ENCODE results near the gene PTPRN2. TPM values are rescaled to one million over a fixed set of nuclear protein-coding genes. Genes with fewer than 3 reads are reported as not detected.

PTPRN2 gene
- total RNA-seq, 1 donor from 2014 or later: 11.4 TPM

DNA sequence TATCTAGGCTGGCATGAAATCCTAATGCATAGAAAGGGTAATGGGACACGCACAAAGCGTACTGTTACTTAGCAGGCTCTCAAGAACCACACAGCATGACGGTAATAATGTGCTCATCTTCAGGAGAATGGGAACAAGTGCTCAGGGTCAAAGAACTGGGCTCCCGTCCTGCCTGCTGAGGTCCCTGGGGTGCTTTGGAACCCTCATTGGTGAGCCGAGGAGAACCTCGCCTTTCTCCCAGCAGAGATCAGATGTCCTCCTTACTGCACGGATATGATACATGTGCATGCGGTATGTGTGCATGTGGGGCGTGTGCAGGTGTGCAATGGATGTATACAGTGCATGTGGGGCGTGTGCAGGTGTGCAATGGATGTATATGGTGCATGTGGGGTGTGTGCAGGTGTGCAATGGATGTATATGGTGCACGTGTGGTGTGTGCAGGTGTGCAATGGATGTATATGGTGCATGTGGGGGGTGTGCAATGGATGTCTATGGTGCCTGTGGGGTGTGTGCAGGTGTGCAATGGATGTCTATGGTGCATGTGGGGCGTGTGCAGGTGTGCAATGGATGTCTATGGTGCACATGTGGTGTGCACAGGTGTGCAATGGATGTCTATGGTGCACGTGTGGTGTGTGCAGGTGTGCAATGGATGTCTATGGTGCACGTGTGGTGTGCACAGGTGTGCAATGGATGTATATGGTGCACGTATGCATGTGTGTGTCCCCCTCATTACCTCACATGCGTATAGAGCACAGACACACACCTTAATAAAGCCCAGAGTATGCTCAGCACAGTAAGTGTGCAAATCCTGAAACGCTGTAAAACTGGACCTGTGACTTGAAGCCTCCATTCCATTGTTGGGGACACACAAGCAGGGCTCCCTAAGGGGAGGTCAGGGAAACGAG lies 336.3 kb downstream of the PTPRN2 start:
- TF ChIP-seq, protein P1, sequence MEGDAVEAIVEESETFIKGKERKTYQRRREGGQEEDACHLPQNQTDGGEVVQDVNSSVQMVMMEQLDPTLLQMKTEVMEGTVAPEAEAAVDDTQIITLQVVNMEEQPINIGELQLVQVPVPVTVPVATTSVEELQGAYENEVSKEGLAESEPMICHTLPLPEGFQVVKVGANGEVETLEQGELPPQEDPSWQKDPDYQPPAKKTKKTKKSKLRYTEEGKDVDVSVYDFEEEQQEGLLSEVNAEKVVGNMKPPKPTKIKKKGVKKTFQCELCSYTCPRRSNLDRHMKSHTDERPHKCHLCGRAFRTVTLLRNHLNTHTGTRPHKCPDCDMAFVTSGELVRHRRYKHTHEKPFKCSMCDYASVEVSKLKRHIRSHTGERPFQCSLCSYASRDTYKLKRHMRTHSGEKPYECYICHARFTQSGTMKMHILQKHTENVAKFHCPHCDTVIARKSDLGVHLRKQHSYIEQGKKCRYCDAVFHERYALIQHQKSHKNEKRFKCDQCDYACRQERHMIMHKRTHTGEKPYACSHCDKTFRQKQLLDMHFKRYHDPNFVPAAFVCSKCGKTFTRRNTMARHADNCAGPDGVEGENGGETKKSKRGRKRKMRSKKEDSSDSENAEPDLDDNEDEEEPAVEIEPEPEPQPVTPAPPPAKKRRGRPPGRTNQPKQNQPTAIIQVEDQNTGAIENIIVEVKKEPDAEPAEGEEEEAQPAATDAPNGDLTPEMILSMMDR (IDR thresholded peaks at IDR 0.05; ENCODE audit: unreplicated experiment): no peak
- Mint-ChIP-seq H3K9me3 (ENCODE audit: low read depth) (no peaks in the 10 kb centered on the region), H3K27ac (no peak overlapping the region), H3K4me1 (ENCODE audit: low read depth) (no peaks in the 10 kb centered on the region), H3K27me3 (peaks cover 5% of the 10 kb centered on the region), H3K36me3 (ENCODE audit: insufficient read depth) (no peaks in the 10 kb centered on the region), H3K4me3 (ENCODE audit: low read depth) (no peak overlapping the region)
- DNase-seq (ENCODE audit: low spot score, unreplicated experiment): no peak

- Mint-ChIP-seq H3K9me3 (ENCODE audit: low read depth) (no peaks in the 10 kb centered on the region), H3K4me1 (ENCODE audit: low read depth) (no peaks in the 10 kb centered on the region), H3K4me3 (ENCODE audit: low read depth) (no peak overlapping the region), H3K36me3 (ENCODE audit: insufficient read depth) (no peaks in the 10 kb centered on the region), H3K27me3 (peaks cover 5% of the 10 kb centered on the region), H3K27ac (no peak overlapping the region)
- TF ChIP-seq, protein P1 (IDR thresholded peaks at IDR 0.05; ENCODE audit: unreplicated experiment): no peak
- no peak for DNase-seq (ENCODE audit: low spot score, unreplicated experiment)
These were observed 337.9 kb downstream of the PTPRN2 start for GRCh38 chr7:158249692-158250091.

- H3K4me1 Mint-ChIP-seq (ENCODE audit: low read depth): no peaks in the 10 kb centered on the region
- TF ChIP-seq, protein P1 (IDR thresholded peaks at IDR 0.05; ENCODE audit: unreplicated experiment): no peak
- peaks cover 3% of the 10 kb centered on the region for H3K27me3 Mint-ChIP-seq
- no peak overlapping the region for H3K4me3 Mint-ChIP-seq (ENCODE audit: low read depth)
- H3K27ac Mint-ChIP-seq: no peak overlapping the region
- H3K36me3 Mint-ChIP-seq (ENCODE audit: insufficient read depth): no peaks in the 10 kb centered on the region
- DNase-seq (ENCODE audit: low spot score, unreplicated experiment): no peak
- no peaks in the 10 kb centered on the region for H3K9me3 Mint-ChIP-seq (ENCODE audit: low read depth)
These were observed 338.8 kb downstream of the PTPRN2 start for GRCh38 chr7:158248816-158249215.

GRCh38 chr7:158247758-158248487 lies 339.7 kb downstream of the PTPRN2 start:
- Mint-ChIP-seq H3K9me3 (ENCODE audit: low read depth) (no peaks in the 10 kb centered on the region), H3K36me3 (ENCODE audit: insufficient read depth) (no peaks in the 10 kb centered on the region), H3K27me3 (no peaks in the 10 kb centered on the region), H3K4me1 (ENCODE audit: low read depth) (no peaks in the 10 kb centered on the region), H3K27ac (peak overlapping the region; percentile 7), H3K4me3 (ENCODE audit: low read depth) (no peak overlapping the region)
- TF ChIP-seq, protein P1 (IDR thresholded peaks at IDR 0.05; ENCODE audit: unreplicated experiment): no peak
- peak; percentile 2 for DNase-seq (ENCODE audit: low spot score, unreplicated experiment)

GRCh38 chr7:158246960-158247673 lies 340.5 kb downstream of the PTPRN2 start:
- H3K4me1 Mint-ChIP-seq (ENCODE audit: low read depth): no peaks in the 10 kb centered on the region
- H3K9me3 Mint-ChIP-seq (ENCODE audit: low read depth): no peaks in the 10 kb centered on the region
- no peak overlapping the region for H3K27ac Mint-ChIP-seq
- no peaks in the 10 kb centered on the region for H3K36me3 Mint-ChIP-seq (ENCODE audit: insufficient read depth)
- H3K4me3 Mint-ChIP-seq (ENCODE audit: low read depth): no peak overlapping the region
- H3K27me3 Mint-ChIP-seq: no peaks in the 10 kb centered on the region
- TF ChIP-seq, protein P1 (IDR thresholded peaks at IDR 0.05; ENCODE audit: unreplicated experiment): no peak
- no peak for DNase-seq (ENCODE audit: low spot score, unreplicated experiment)
